ENCODE results near the gene ARHGDIA.
A peak's percentile ranks its signal among the peaks of the same experiment; 100 is the strongest.

The ARHGDIA gene

GRCh38 chr17:81898029-81898866 is 27.1 kb upstream of the ARHGDIA start:
- H3K27me3 ChIP-seq (ENCODE audit: control insufficient read depth, insufficient read depth, low read length), result peaks cover 20% of the 10 kb centered on the region
- no peaks in the 10 kb centered on the region for H3K9me3 ChIP-seq (ENCODE audit: control insufficient read depth, insufficient read depth, low read depth, low read length)
- 0 out of 2 replicates have a peak, but pooled peaks cover 9% of the 10 kb centered on the region for H3K4me1 ChIP-seq (ENCODE audit: control insufficient read depth, insufficient read depth, low read length)
- no peak overlapping the region for H3K9ac ChIP-seq (ENCODE audit: low read length)
- no peak overlapping the region for H3K4me3 ChIP-seq (ENCODE audit: low read depth, low read length)
- H3K27ac ChIP-seq (ENCODE audit: low read depth, low read length), result no peak overlapping the region
- peaks cover 56% of the 10 kb centered on the region for H3K36me3 ChIP-seq (ENCODE audit: control insufficient read depth, insufficient read depth, low read length)

- no peaks in the 10 kb centered on the region for H3K27me3 ChIP-seq (ENCODE audit: control insufficient read depth, insufficient read depth, low read length)
- H3K4me3 ChIP-seq (ENCODE audit: low read depth, low read length), result no peak overlapping the region
- H3K9me3 ChIP-seq (ENCODE audit: control insufficient read depth, insufficient read depth, low read depth, low read length), result no peaks in the 10 kb centered on the region
- peaks cover 57% of the 10 kb centered on the region for H3K36me3 ChIP-seq (ENCODE audit: control insufficient read depth, insufficient read depth, low read length)
- peaks cover 2% of the 10 kb centered on the region; the same call in 1 of the 2 replicates for H3K4me1 ChIP-seq (ENCODE audit: control insufficient read depth, insufficient read depth, low read length)
- H3K27ac ChIP-seq (ENCODE audit: low read depth, low read length), result no peak overlapping the region
- H3K9ac ChIP-seq (ENCODE audit: low read length), result no peak overlapping the region
These were observed 24.3 kb upstream of the ARHGDIA start for GRCh38 chr17:81895400-81895799.

- peak overlapping the region; percentile 99 for H3K9ac ChIP-seq (ENCODE audit: low read length)
- no peaks in the 10 kb centered on the region for H3K27me3 ChIP-seq (ENCODE audit: control insufficient read depth, insufficient read depth, low read length)
- H3K4me1 ChIP-seq (ENCODE audit: control insufficient read depth, insufficient read depth, low read length), result peaks cover 6% of the 10 kb centered on the region; the same call in 1 of the 2 replicates
- no peaks in the 10 kb centered on the region for H3K9me3 ChIP-seq (ENCODE audit: control insufficient read depth, insufficient read depth, low read depth, low read length)
- peak overlapping the region; percentile 99 for H3K4me3 ChIP-seq (ENCODE audit: low read depth, low read length)
- H3K36me3 ChIP-seq (ENCODE audit: control insufficient read depth, insufficient read depth, low read length), result peaks cover 62% of the 10 kb centered on the region
- H3K27ac ChIP-seq (ENCODE audit: low read depth, low read length), result peak overlapping the region; percentile 95
These were observed 20.1 kb upstream of the ARHGDIA start for GRCh38 chr17:81891303-81891552.

GRCh38 chr17:81890447-81891302 is 19.5 kb upstream of the ARHGDIA start:
- Histone ChIP-seq H3K27me3 (ENCODE audit: control insufficient read depth, insufficient read depth, low read length) (no peaks in the 10 kb centered on the region), H3K27ac (ENCODE audit: low read depth, low read length) (peak overlapping the region; percentile 95), H3K4me1 (ENCODE audit: control insufficient read depth, insufficient read depth, low read length) (peaks cover 6% of the 10 kb centered on the region; the same call in 1 of the 2 replicates), H3K36me3 (ENCODE audit: control insufficient read depth, insufficient read depth, low read length) (peaks cover 67% of the 10 kb centered on the region), H3K9me3 (ENCODE audit: control insufficient read depth, insufficient read depth, low read depth, low read length) (no peaks in the 10 kb centered on the region), H3K4me3 (ENCODE audit: low read depth, low read length) (peak overlapping the region; percentile 99), H3K9ac (ENCODE audit: low read length) (peak overlapping the region; percentile 99)

- no peak overlapping the region for H3K9ac ChIP-seq (ENCODE audit: low read length)
- no peaks in the 10 kb centered on the region for H3K27me3 ChIP-seq (ENCODE audit: control insufficient read depth, insufficient read depth, low read length)
- peaks cover 6% of the 10 kb centered on the region; the same call in 1 of the 2 replicates for H3K4me1 ChIP-seq (ENCODE audit: control insufficient read depth, insufficient read depth, low read length)
- H3K36me3 ChIP-seq (ENCODE audit: control insufficient read depth, insufficient read depth, low read length), result peaks cover 71% of the 10 kb centered on the region
- 0 out of 2 replicates have a peak overlapping the region, but pooled peaks have one; percentile 99 for H3K4me3 ChIP-seq (ENCODE audit: low read depth, low read length)
- H3K9me3 ChIP-seq (ENCODE audit: control insufficient read depth, insufficient read depth, low read depth, low read length), result no peaks in the 10 kb centered on the region
- H3K27ac ChIP-seq (ENCODE audit: low read depth, low read length), result no peak overlapping the region
These were observed 18.5 kb upstream of the ARHGDIA start for GRCh38 chr17:81889602-81890001.

GRCh38 chr17:81888988-81889595 is 18.0 kb upstream of the ARHGDIA start:
- Histone ChIP-seq H3K36me3 (ENCODE audit: control insufficient read depth, insufficient read depth, low read length) (peaks cover 72% of the 10 kb centered on the region), H3K4me1 (ENCODE audit: control insufficient read depth, insufficient read depth, low read length) (peaks cover 6% of the 10 kb centered on the region; the same call in 1 of the 2 replicates)

GRCh38 chr17:81888105-81888987 is 17.2 kb upstream of the ARHGDIA start:
- Histone ChIP-seq H3K27me3 (ENCODE audit: control insufficient read depth, insufficient read depth, low read length) (no peaks in the 10 kb centered on the region), H3K36me3 (ENCODE audit: control insufficient read depth, insufficient read depth, low read length) (peaks cover 71% of the 10 kb centered on the region), H3K9me3 (ENCODE audit: control insufficient read depth, insufficient read depth, low read depth, low read length) (no peaks in the 10 kb centered on the region), H3K4me1 (ENCODE audit: control insufficient read depth, insufficient read depth, low read length) (peaks cover 6% of the 10 kb centered on the region; the same call in 1 of the 2 replicates), H3K4me3 (ENCODE audit: low read depth, low read length) (no peak overlapping the region), H3K9ac (ENCODE audit: low read length) (no peak overlapping the region), H3K27ac (ENCODE audit: low read depth, low read length) (no peak overlapping the region)

More at GRCh38 chr17:81888988-81889595, 18.0 kb upstream of the ARHGDIA start:
- Histone ChIP-seq H3K27ac (ENCODE audit: low read depth, low read length) (no peak overlapping the region), H3K4me3 (ENCODE audit: low read depth, low read length) (no peak overlapping the region), H3K9ac (ENCODE audit: low read length) (no peak overlapping the region), H3K27me3 (ENCODE audit: control insufficient read depth, insufficient read depth, low read length) (no peaks in the 10 kb centered on the region), H3K9me3 (ENCODE audit: control insufficient read depth, insufficient read depth, low read depth, low read length) (no peaks in the 10 kb centered on the region)

- H3K27ac ChIP-seq (ENCODE audit: low read depth, low read length), result no peak overlapping the region
- peaks cover 86% of the 10 kb centered on the region for H3K36me3 ChIP-seq (ENCODE audit: control insufficient read depth, insufficient read depth, low read length)
- no peaks in the 10 kb centered on the region for H3K9me3 ChIP-seq (ENCODE audit: control insufficient read depth, insufficient read depth, low read depth, low read length)
- H3K27me3 ChIP-seq (ENCODE audit: control insufficient read depth, insufficient read depth, low read length), result no peaks in the 10 kb centered on the region
- no peak overlapping the region for H3K4me3 ChIP-seq (ENCODE audit: low read depth, low read length)
- no peak overlapping the region for H3K9ac ChIP-seq (ENCODE audit: low read length)
- H3K4me1 ChIP-seq (ENCODE audit: control insufficient read depth, insufficient read depth, low read length), result peaks cover 6% of the 10 kb centered on the region; the same call in 1 of the 2 replicates
These were observed 14.9 kb upstream of the ARHGDIA start for GRCh38 chr17:81885869-81886548.

- no peaks in the 10 kb centered on the region for H3K27me3 ChIP-seq (ENCODE audit: control insufficient read depth, insufficient read depth, low read length)
- H3K4me1 ChIP-seq (ENCODE audit: control insufficient read depth, insufficient read depth, low read length), result peaks cover 5% of the 10 kb centered on the region; the same call in 1 of the 2 replicates
- H3K27ac ChIP-seq (ENCODE audit: low read depth, low read length), result no peak overlapping the region
- no peaks in the 10 kb centered on the region for H3K9me3 ChIP-seq (ENCODE audit: control insufficient read depth, insufficient read depth, low read depth, low read length)
- H3K36me3 ChIP-seq (ENCODE audit: control insufficient read depth, insufficient read depth, low read length), result peaks cover 87% of the 10 kb centered on the region
- no peak overlapping the region for H3K9ac ChIP-seq (ENCODE audit: low read length)
- no peak overlapping the region for H3K4me3 ChIP-seq (ENCODE audit: low read depth, low read length)
These were observed 14.3 kb upstream of the ARHGDIA start for GRCh38 chr17:81885454-81885853.

GRCh38 chr17:81884968-81885367 is 13.8 kb upstream of the ARHGDIA start:
- Histone ChIP-seq H3K27me3 (ENCODE audit: control insufficient read depth, insufficient read depth, low read length) (no peaks in the 10 kb centered on the region), H3K9ac (ENCODE audit: low read length) (no peak overlapping the region), H3K27ac (ENCODE audit: low read depth, low read length) (no peak overlapping the region), H3K4me3 (ENCODE audit: low read depth, low read length) (no peak overlapping the region), H3K36me3 (ENCODE audit: control insufficient read depth, insufficient read depth, low read length) (peaks cover 85% of the 10 kb centered on the region), H3K9me3 (ENCODE audit: control insufficient read depth, insufficient read depth, low read depth, low read length) (no peaks in the 10 kb centered on the region), H3K4me1 (ENCODE audit: control insufficient read depth, insufficient read depth, low read length) (no peaks in the 10 kb centered on the region)
